ENCODE results near the gene ZCCHC8.

ZCCHC8 gene

DNA sequence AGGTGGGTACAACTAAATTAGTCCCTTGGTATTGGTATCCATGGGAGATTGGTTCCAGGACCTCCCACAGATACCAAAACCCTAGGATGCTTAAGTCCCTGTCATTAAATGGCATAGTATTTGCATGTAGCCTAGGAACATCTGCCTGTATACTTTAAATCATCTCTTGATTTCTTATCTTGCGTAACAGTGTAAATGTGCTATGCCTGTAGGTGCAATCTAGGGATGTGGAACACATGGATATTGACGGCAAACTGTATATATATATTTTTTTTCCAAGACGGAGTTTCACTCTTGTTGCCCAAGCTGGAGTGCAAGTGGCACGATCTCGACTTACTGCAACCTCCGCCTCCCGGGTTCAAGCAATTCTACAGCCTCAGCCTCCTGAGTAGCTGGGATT, 27.9 kb upstream of the ZCCHC8 start:
- ATAC-seq, result no peak

GRCh38 chr12:122527478-122527944, 26.8 kb upstream of the ZCCHC8 start:
- ATAC-seq, result peak; percentile 3
- no peak for TF ChIP-seq TCF4 (CRISPR knock-in tag; IDR thresholded peaks at IDR 0.05; ENCODE audit: borderline replicate concordance)
- TF ChIP-seq GLIS3 (CRISPR knock-in tag; IDR thresholded peaks at IDR 0.05), result no peak
- TF ChIP-seq TOX (CRISPR knock-in tag; IDR thresholded peaks at IDR 0.05; ENCODE audit: borderline replicate concordance), result no peak
- no peak for TF ChIP-seq TSHZ2 (CRISPR knock-in tag; IDR thresholded peaks at IDR 0.05)
- no peak for TF ChIP-seq ZNF8 (CRISPR knock-in tag; IDR thresholded peaks at IDR 0.05)
- TF ChIP-seq OSR1 (CRISPR knock-in tag; IDR thresholded peaks at IDR 0.05), result no peak
- no peak for TF ChIP-seq ZNF70 (CRISPR knock-in tag; IDR thresholded peaks at IDR 0.05)
- no peak for TF ChIP-seq ZNF565 (CRISPR knock-in tag; conservative IDR thresholded peaks at IDR 0.05; ENCODE audit: low read depth)
- TF ChIP-seq ARNTL (CRISPR knock-in tag; IDR thresholded peaks at IDR 0.05; ENCODE audit: borderline replicate concordance, low read depth), result no peak

More for the DNA sequence above, 27.9 kb upstream of the ZCCHC8 start:
- no peak for TF ChIP-seq PATZ1 (CRISPR knock-in tag; IDR thresholded peaks at IDR 0.05; ENCODE audit: borderline replicate concordance)
- TF ChIP-seq OSR1 (CRISPR knock-in tag; IDR thresholded peaks at IDR 0.05), result no peak
- TF ChIP-seq, protein P1, sequence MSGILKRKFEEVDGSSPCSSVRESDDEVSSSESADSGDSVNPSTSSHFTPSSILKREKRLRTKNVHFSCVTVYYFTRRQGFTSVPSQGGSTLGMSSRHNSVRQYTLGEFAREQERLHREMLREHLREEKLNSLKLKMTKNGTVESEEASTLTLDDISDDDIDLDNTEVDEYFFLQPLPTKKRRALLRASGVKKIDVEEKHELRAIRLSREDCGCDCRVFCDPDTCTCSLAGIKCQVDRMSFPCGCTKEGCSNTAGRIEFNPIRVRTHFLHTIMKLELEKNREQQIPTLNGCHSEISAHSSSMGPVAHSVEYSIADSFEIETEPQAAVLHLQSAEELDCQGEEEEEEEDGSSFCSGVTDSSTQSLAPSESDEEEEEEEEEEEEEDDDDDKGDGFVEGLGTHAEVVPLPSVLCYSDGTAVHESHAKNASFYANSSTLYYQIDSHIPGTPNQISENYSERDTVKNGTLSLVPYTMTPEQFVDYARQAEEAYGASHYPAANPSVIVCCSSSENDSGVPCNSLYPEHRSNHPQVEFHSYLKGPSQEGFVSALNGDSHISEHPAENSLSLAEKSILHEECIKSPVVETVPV (CRISPR knock-in tag; IDR thresholded peaks at IDR 0.05), result no peak
- no peak for TF ChIP-seq ZNF565 (CRISPR knock-in tag; conservative IDR thresholded peaks at IDR 0.05; ENCODE audit: low read depth)
- TF ChIP-seq TOX (CRISPR knock-in tag; IDR thresholded peaks at IDR 0.05; ENCODE audit: borderline replicate concordance), result no peak
- TF ChIP-seq ESRRG (CRISPR knock-in tag; IDR thresholded peaks at IDR 0.05), result no peak
- TF ChIP-seq ZNF8 (CRISPR knock-in tag; IDR thresholded peaks at IDR 0.05), result no peak
- no peak for TF ChIP-seq TSHZ2 (CRISPR knock-in tag; IDR thresholded peaks at IDR 0.05)
- TF ChIP-seq RARB (CRISPR knock-in tag; IDR thresholded peaks at IDR 0.05), result no peak
- TF ChIP-seq ZFP3 (CRISPR knock-in tag; IDR thresholded peaks at IDR 0.05), result no peak
- no peak for TF ChIP-seq CSDC2 (CRISPR knock-in tag; IDR thresholded peaks at IDR 0.05)
- TF ChIP-seq GLIS3 (CRISPR knock-in tag; IDR thresholded peaks at IDR 0.05), result no peak
- TF ChIP-seq PPARA (CRISPR knock-in tag; IDR thresholded peaks at IDR 0.05; ENCODE audit: borderline replicate concordance), result no peak
- TF ChIP-seq ZNF70 (CRISPR knock-in tag; IDR thresholded peaks at IDR 0.05), result no peak
- TF ChIP-seq, protein P2, sequence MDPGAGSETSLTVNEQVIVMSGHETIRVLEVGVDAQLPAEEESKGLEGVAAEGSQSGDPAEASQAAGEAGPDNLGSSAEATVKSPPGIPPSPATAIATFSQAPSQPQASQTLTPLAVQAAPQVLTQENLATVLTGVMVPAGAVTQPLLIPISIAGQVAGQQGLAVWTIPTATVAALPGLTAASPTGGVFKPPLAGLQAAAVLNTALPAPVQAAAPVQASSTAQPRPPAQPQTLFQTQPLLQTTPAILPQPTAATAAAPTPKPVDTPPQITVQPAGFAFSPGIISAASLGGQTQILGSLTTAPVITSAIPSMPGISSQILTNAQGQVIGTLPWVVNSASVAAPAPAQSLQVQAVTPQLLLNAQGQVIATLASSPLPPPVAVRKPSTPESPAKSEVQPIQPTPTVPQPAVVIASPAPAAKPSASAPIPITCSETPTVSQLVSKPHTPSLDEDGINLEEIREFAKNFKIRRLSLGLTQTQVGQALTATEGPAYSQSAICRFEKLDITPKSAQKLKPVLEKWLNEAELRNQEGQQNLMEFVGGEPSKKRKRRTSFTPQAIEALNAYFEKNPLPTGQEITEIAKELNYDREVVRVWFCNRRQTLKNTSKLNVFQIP (CRISPR knock-in tag; IDR thresholded peaks at IDR 0.05; ENCODE audit: borderline replicate concordance, low read depth), result no peak
- TF ChIP-seq ISL1 (CRISPR knock-in tag; IDR thresholded peaks at IDR 0.05), result no peak
